GM12878 (cell line): Measurements from ENCODE around the gene MLLT3. TPM values are rescaled to one million over a fixed set of nuclear protein-coding genes. Genes with fewer than 3 reads are reported as not detected.

Experiments
- ATAC-seq: fragments of 200-7000 bp; cut with Tn5 transposase; 3 replicates; pipeline ENCODE4 v1.9.1; 2020; ENCODE audit warnings: mild to moderate bottlenecking, moderate library complexity
- BruUV-seq: library from RNA; stranded (reverse); fragments of 400-500 nt; replicated peaks from 2 replicates; lab custom pipeline; 2021; lab: Mats Ljungman, UMichigan
- CTCF ChIA-PET: fragments of 300-600 bp; sonication (Branson Sonifier 250); formaldehyde crosslinking; extraction: SDS; loops from one replicate; lab custom pipeline; 2021; ENCODE audit warnings: inconsistent platforms; lab: Yijun Ruan, JAX
- POLR2A ChIA-PET: fragments of 350-600 bp; formaldehyde crosslinking; extraction: SDS; loops from one replicate; lab custom pipeline; 2021; ENCODE audit warnings: inconsistent platforms; lab: Charles Lee
- RAD21 ChIA-PET: fragments of 300-600 bp; sonication (Branson Sonifier 250); formaldehyde crosslinking; loops from one replicate; lab custom pipeline; 2023; ENCODE audit warnings: antibody characterized with exemption; ENCODE audit not compliant: unreplicated experiment; lab: Charles Lee
- SMC1A ChIA-PET: fragments of 300-600 bp; sonication (Branson Sonifier 250); formaldehyde crosslinking; loops from one replicate; lab custom pipeline; 2023; ENCODE audit not compliant: unreplicated experiment, uncharacterized antibody; lab: Charles Lee
- DNase-seq: peaks from one replicate; pipeline ENCODE4 v3.0.0-alpha.2; 2011; ENCODE audit warnings: low read depth, low spot score
- FAIRE-seq: peaks from 3 replicates; lab custom pipeline; 2011; peaks lifted over from hg19 to GRCh38; lab: Jason Lieb, UNC
- H2AFZ ChIP-seq: 2 replicates; pipeline ENCODE4 v1.6.0; 2011; ENCODE audit warnings: low read depth, low read length, control low read depth; ENCODE audit not compliant: control insufficient read depth
- H3K27ac ChIP-seq: 2 replicates; pipeline ENCODE4 v1.5.1; 2011; ENCODE audit warnings: control low read depth; ENCODE audit not compliant: control insufficient read depth, insufficient read depth
- H3K27me3 ChIP-seq, 2 experiments: replicated peaks in 1 of 2; 2 replicates each; pipeline versions ENCODE4 v1.6.0 to v1.6.1; 2011; ENCODE audit warnings: low read length in 1 of 2; ENCODE audit not compliant: control insufficient read depth in 2 of 2, insufficient read depth in 2 of 2
- H3K36me3 ChIP-seq, 2 experiments: 2 replicates each; pipeline ENCODE4 v1.5.1; 2011; ENCODE audit warnings: low read length in 1 of 2; ENCODE audit not compliant: control insufficient read depth in 2 of 2, insufficient read depth in 2 of 2
- H3K4me1 ChIP-seq: 2 replicates; pipeline ENCODE4 v1.6.1; 2011; ENCODE audit warnings: mild to moderate bottlenecking, low read length, moderate library complexity, mixed read lengths; ENCODE audit not compliant: control insufficient read depth, insufficient read depth
- H3K4me2 ChIP-seq: 2 replicates; pipeline ENCODE4 v1.6.0; 2011; ENCODE audit warnings: control low read depth; ENCODE audit not compliant: control insufficient read depth, insufficient read depth
- H3K4me3 ChIP-seq: fragments of 200-600 bp; sonication (generic); 2 replicates; pipeline ENCODE4 v1.5.1; 2016
- H3K79me2 ChIP-seq: 2 replicates; pipeline ENCODE4 v1.6.0; 2011; ENCODE audit warnings: low read length; ENCODE audit not compliant: control insufficient read depth, insufficient read depth
- H3K9ac ChIP-seq: 2 replicates; pipeline ENCODE4 v1.8.0; 2011; ENCODE audit warnings: low read length, control low read depth, mixed read lengths; ENCODE audit not compliant: control insufficient read depth, insufficient read depth
- H3K9me3 ChIP-seq: replicated peaks from 3 replicates; pipeline ENCODE4 v1.5.1; 2011; ENCODE audit warnings: mild to moderate bottlenecking, low read length; ENCODE audit not compliant: control insufficient read depth, insufficient read depth
- H4K20me1 ChIP-seq: 2 replicates; pipeline ENCODE4 v1.6.0; 2011; ENCODE audit not compliant: control insufficient read depth, insufficient read depth
- E2F4 ChIP-seq: IDR thresholded peaks from 2 replicates; pipeline ENCODE4 v1.6.1; 2012; ENCODE audit warnings: low read depth, low read length, improper control_type of control experiment
- KAT2A ChIP-seq: conservative IDR thresholded peaks from 2 replicates; pipeline ENCODE4 v1.6.1; 2011; ENCODE audit warnings: low read depth, low read length; ENCODE audit not compliant: control insufficient read depth
- POLR2AphosphoS5 ChIP-seq: IDR thresholded peaks from 2 replicates; pipeline ENCODE4 v1.6.1; 2011; ENCODE audit warnings: mild to moderate bottlenecking, low read length, inconsistent platforms
- SPI1 ChIP-seq: IDR thresholded peaks from 2 replicates; pipeline ENCODE4 v1.6.1; 2011; ENCODE audit warnings: low read depth, mild to moderate bottlenecking, low read length, moderate library complexity, borderline replicate concordance; ENCODE audit not compliant: insufficient read depth
- SUZ12 ChIP-seq: fragments of 200-600 bp; sonication (generic); IDR thresholded peaks from one replicate; pipeline ENCODE4 v1.6.1; 2018; ENCODE audit warnings: antibody characterized with exemption, mild to moderate bottlenecking; ENCODE audit not compliant: unreplicated experiment
- WGBS: methylation state at CpG from one replicate; pipeline ENCODE4 v1.1.6; 2016; ENCODE audit warnings: low lambda C conversion rate; ENCODE audit not compliant: insufficient replicate concordance, insufficient coverage; ENCODE audit errors: missing lambda C conversion rate; 5-methylcytosine and 5-hydroxymethylcytosine counted together
- in situ Hi-C: fragments of 300-500 bp; cut with MboI; formaldehyde crosslinking; loops from 9 replicates; pipeline ENCODE4 v1.14.3; 2018; ENCODE audit warnings: mixed read lengths
- intact Hi-C: fragments of 100-400 bp; cut with micrococcal nuclease; formaldehyde crosslinking; loops from one replicate; pipeline ENCODE4 v1.14.2; 2022; ENCODE audit not compliant: unreplicated experiment
- polyA plus RNA-seq, 11 experiments: library from polyadenylated mRNA; depleted of rRNA in 4 of 11; unstranded in 6 of 11; stranded (reverse) in 5 of 11; fragments of >200 nt; fragmentation: Nextera tagmentation in 4 of 11; fragmentation: Illumina TruSeq in 1 of 11; extraction: Ambion mirVana in 4 of 11; extraction: Trizol in 1 of 11; gene quantifications; 1 replicate in 1 of 11; 2 replicates in 10 of 11; pipeline versions ENCODE4 v1.2.1 to v1.2.3, GENCODE V29; 2011 to 2016; ENCODE audit warnings: inconsistent platforms in 2 of 11, missing spikeins in 2 of 11, low read depth in 1 of 11
- total RNA-seq, 4 experiments: library from RNA; depleted of rRNA in 3 of 4; stranded (reverse); fragments of >200 nt in 3 of 4; fragmentation: Illumina TruSeq in 1 of 4; extraction: Trizol in 1 of 4; gene quantifications; 2 replicates each; pipeline versions ENCODE4 v1.2.1 to v1.2.3, GENCODE V29; 2013 to 2021
- TF ChIP-seq, protein P1 (sequence below): IDR thresholded peaks from 2 replicates; pipeline ENCODE4 v1.6.1; 2012; ENCODE audit warnings: improper control_type of control experiment, low read depth, low read length; ENCODE audit not compliant: insufficient replicate concordance

MLLT3 gene
- total and polyA plus RNA-seq, 10 of the 15 experiments (the other 5 are each of a cell fraction or from before 2014, with no cell fraction given), result 17.7 to 72.3 (median 35.6) TPM

DNA sequence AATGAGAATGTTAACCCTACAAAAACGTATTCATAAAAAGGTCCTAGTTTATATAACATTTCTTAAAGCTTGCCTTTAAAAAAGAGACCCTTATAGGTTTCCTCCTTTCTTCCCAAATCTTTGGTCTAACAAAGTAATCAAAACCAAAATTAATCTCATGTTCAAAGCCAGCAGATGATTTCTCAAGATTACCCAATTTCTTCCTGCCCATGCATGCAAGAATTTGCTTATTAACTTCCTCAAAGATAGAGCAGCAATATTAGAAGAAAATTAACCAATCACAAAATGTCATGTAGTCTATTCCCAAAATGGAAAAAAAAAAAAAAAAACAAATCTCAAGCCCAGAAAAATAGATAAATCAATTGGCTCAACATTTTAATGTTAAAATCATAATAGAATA is 114.9 kb downstream of the MLLT3 start:
- in situ Hi-C loops, result no loop called here

More for the DNA sequence above, 114.9 kb downstream of the MLLT3 start:
- ChIA-PET RAD21 (interaction anchor here (0.8 kb wide), 1 partner anchor 10 kb away, joined by 3 read pairs; no protein-coding TSS in a partner anchor), POLR2A (no interaction called here), CTCF (interaction anchor here (1.3 to 1.6 kb wide), 2 partner anchors 15 to 18 kb away, joined by 3 to 5 read pairs; no protein-coding TSS in a partner anchor), SMC1A (interaction anchor here (1.2 to 1.6 kb wide), 4 partner anchors 14 to 36 kb away, joined by 3 to 5 read pairs (median 4); no protein-coding TSS in a partner anchor)
- H3K79me2 ChIP-seq, result peaks cover 25% of the 10 kb centered on the region
- 0 out of 2 replicates have a peak, but pooled peaks cover 2% of the 10 kb centered on the region for H3K4me1 ChIP-seq
- no peak overlapping the region for H3K4me3 ChIP-seq
- H3K27me3 ChIP-seq, result no peaks in the 10 kb centered on the region
- intact Hi-C loops, result no loop called here
- no TSS peak for BruUV-seq
- H3K4me2 ChIP-seq, result no peak overlapping the region
- no peak overlapping the region for H3K27ac ChIP-seq
- H4K20me1 ChIP-seq, result no peaks in the 10 kb centered on the region
- DNase-seq, result no peak
- no peak for ATAC-seq
- H3K9ac ChIP-seq, result no peak overlapping the region
- H2AFZ ChIP-seq, result no peak overlapping the region
- no peak for FAIRE-seq
- WGBS, result 36% methylated on average over 1 of the region's 1 CpG
- no peak for TF ChIP-seq POLR2AphosphoS5
- TF ChIP-seq, protein P1, sequence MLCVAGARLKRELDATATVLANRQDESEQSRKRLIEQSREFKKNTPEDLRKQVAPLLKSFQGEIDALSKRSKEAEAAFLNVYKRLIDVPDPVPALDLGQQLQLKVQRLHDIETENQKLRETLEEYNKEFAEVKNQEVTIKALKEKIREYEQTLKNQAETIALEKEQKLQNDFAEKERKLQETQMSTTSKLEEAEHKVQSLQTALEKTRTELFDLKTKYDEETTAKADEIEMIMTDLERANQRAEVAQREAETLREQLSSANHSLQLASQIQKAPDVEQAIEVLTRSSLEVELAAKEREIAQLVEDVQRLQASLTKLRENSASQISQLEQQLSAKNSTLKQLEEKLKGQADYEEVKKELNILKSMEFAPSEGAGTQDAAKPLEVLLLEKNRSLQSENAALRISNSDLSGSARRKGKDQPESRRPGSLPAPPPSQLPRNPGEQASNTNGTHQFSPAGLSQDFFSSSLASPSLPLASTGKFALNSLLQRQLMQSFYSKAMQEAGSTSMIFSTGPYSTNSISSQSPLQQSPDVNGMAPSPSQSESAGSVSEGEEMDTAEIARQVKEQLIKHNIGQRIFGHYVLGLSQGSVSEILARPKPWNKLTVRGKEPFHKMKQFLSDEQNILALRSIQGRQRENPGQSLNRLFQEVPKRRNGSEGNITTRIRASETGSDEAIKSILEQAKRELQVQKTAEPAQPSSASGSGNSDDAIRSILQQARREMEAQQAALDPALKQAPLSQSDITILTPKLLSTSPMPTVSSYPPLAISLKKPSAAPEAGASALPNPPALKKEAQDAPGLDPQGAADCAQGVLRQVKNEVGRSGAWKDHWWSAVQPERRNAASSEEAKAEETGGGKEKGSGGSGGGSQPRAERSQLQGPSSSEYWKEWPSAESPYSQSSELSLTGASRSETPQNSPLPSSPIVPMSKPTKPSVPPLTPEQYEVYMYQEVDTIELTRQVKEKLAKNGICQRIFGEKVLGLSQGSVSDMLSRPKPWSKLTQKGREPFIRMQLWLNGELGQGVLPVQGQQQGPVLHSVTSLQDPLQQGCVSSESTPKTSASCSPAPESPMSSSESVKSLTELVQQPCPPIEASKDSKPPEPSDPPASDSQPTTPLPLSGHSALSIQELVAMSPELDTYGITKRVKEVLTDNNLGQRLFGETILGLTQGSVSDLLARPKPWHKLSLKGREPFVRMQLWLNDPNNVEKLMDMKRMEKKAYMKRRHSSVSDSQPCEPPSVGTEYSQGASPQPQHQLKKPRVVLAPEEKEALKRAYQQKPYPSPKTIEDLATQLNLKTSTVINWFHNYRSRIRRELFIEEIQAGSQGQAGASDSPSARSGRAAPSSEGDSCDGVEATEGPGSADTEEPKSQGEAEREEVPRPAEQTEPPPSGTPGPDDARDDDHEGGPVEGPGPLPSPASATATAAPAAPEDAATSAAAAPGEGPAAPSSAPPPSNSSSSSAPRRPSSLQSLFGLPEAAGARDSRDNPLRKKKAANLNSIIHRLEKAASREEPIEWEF, result no peak
- no peak for TF ChIP-seq SPI1
- TF ChIP-seq KAT2A, result no peak
- TF ChIP-seq SUZ12, result no peak
- TF ChIP-seq E2F4, result no peak
- no peaks in the 10 kb centered on the region for H3K9me3 ChIP-seq
- H3K36me3 ChIP-seq, result no peaks in the 10 kb centered on the region
